IMR-90 (cell line): ENCODE data around the gene EMP1.

Experiments used
- FOS ChIP-seq: fragments of 150-350 bp; IDR thresholded peaks from 2 replicates; pipeline ENCODE4 v1.6.1; 2016; ENCODE audit warnings: low read depth, low read length
- POLR2A ChIP-seq: IDR thresholded peaks from 2 replicates; pipeline ENCODE4 v1.6.1; 2012; ENCODE audit warnings: mild to moderate bottlenecking, low read depth, low read length
- RFX5 ChIP-seq: IDR thresholded peaks from 2 replicates; pipeline ENCODE4 v1.8.0; 2012; ENCODE audit warnings: low read depth, mild to moderate bottlenecking, low read length, moderate library complexity
- TF ChIP-seq, protein P1 (sequence below): conservative IDR thresholded peaks from 2 replicates; pipeline ENCODE4 v1.5.1; 2012; ENCODE audit warnings: mild to moderate bottlenecking, low read depth, low read length, improper control_type of control experiment
- TF ChIP-seq, protein P2 (sequence below): fragments of 150-350 bp; IDR thresholded peaks from 2 replicates; pipeline ENCODE4 v1.6.1; 2017; ENCODE audit warnings: mild to moderate bottlenecking, antibody characterized with exemption, low read length, low read depth

DNA sequence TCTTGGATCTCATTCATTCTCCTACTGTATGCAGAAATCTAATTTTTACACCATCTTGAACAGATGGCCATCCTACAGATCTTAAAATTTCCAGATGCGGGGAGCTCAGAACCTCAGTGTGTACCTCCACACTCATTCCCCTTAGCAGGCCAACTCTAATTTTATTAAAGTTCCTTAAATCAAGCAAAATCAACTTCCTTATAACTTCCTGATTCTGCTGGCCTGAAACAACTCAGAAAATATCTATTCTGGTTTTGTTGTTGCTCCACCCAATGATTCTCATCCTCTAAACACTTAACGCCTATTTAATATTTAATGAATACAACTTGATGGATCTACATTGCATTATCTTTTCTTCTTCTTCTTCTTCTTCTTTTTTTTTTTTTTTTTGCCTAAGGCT is 3.1 kb downstream of the EMP1 start:
- TF ChIP-seq RFX5: no peak
- TF ChIP-seq, protein P1, sequence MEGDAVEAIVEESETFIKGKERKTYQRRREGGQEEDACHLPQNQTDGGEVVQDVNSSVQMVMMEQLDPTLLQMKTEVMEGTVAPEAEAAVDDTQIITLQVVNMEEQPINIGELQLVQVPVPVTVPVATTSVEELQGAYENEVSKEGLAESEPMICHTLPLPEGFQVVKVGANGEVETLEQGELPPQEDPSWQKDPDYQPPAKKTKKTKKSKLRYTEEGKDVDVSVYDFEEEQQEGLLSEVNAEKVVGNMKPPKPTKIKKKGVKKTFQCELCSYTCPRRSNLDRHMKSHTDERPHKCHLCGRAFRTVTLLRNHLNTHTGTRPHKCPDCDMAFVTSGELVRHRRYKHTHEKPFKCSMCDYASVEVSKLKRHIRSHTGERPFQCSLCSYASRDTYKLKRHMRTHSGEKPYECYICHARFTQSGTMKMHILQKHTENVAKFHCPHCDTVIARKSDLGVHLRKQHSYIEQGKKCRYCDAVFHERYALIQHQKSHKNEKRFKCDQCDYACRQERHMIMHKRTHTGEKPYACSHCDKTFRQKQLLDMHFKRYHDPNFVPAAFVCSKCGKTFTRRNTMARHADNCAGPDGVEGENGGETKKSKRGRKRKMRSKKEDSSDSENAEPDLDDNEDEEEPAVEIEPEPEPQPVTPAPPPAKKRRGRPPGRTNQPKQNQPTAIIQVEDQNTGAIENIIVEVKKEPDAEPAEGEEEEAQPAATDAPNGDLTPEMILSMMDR: no peak
- TF ChIP-seq, protein P2, sequence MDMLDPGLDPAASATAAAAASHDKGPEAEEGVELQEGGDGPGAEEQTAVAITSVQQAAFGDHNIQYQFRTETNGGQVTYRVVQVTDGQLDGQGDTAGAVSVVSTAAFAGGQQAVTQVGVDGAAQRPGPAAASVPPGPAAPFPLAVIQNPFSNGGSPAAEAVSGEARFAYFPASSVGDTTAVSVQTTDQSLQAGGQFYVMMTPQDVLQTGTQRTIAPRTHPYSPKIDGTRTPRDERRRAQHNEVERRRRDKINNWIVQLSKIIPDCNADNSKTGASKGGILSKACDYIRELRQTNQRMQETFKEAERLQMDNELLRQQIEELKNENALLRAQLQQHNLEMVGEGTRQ: no peak
- TF ChIP-seq POLR2A: peak; percentile 4; the same call in 1 of the 2 replicates
- no peak for TF ChIP-seq FOS
